Measurements from ENCODE around the gene ADCK1. TPM values are rescaled to one million over a fixed set of nuclear protein-coding genes. Genes with fewer than 3 reads are reported as not detected.

The ADCK1 gene
- total RNA-seq, 3 donors from 2014 or later: 7.7 to 10.9 (median 9.3) TPM

- H3K36me3 Mint-ChIP-seq (ENCODE audit: insufficient read depth): no peaks in the 10 kb centered on the region
- H3K9me3 Mint-ChIP-seq: no peaks in the 10 kb centered on the region
- H3K27me3 Mint-ChIP-seq (ENCODE audit: low read depth): peaks cover 31% of the 10 kb centered on the region
- no peaks in the 10 kb centered on the region for H3K4me1 Mint-ChIP-seq (ENCODE audit: low read depth)
- DNase-seq (no peak), ATAC-seq (no peak)
- H3K4me3 Mint-ChIP-seq: no peak overlapping the region
Measured at GRCh38 chr14:77979666-77980351, 179.9 kb downstream of the ADCK1 start.

DNA sequence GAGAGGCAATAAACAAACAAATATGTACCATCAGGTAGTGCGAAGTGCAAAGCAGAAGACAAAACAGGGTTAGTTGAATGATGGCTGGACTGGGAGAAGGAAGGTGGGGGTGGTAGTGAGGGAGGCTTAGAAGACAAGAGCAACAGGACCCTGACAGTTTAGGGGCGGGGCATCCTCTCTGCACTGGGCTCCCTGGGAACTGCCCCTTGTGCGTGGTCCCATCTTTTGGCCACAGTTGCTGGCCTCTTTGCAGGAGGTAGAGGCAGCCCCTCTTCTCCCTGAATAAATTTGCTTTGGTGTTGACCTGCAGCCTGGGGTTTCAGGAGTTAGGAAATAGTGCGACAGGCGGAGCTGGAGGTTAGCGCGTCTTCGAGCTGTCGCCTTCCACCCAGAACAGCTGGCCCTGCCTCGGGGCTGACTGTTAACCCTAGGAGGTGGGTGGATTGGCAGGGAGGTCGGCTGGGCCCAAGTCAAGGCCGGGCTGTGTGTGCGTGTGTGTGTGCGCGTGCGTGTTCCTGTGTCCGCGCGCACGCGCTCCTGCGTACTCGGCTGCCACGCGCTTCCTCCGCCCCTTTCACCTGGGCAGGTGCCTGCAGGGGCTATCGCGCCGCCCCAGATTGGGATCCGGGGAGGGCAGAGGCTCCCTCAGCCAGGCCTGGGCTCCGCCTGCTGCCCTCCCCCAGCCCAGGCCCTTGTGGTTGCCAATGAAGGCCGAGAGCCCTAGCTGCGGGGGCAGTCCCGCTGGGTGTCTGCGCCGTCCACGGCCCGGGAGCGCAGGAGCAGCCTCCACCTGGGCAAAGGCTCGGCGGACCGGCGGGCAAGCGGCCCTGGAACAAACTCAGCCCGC lies 180.8 kb downstream of the ADCK1 start:
- no peak for DNase-seq

More for the DNA sequence above, 180.8 kb downstream of the ADCK1 start:
- ATAC-seq: no peak
- Mint-ChIP-seq H3K4me1 (ENCODE audit: low read depth) (no peaks in the 10 kb centered on the region), H3K27me3 (ENCODE audit: low read depth) (peaks cover 34% of the 10 kb centered on the region), H3K4me3 (no peak overlapping the region), H3K36me3 (ENCODE audit: insufficient read depth) (no peaks in the 10 kb centered on the region), H3K9me3 (no peaks in the 10 kb centered on the region)

Other genes with a start within 250 kb of the ADCK1 start
- 10 to 100 TPM; 18.1 to 23.7 (median 23.2) TPM for gene SPTLC2, start 183.5 kb upstream of the ADCK1 start, total RNA-seq
- 10 to 100 TPM; 17.8 to 24.3 (median 19.6) TPM for gene ALKBH1, start 92.1 kb upstream of the ADCK1 start, total RNA-seq
- 100 to 1,000 TPM; 218 to 268 (median 220) TPM for gene SLIRP, start 92.0 kb upstream of the ADCK1 start, total RNA-seq
- gene SNW1, start 39.0 kb upstream of the ADCK1 start, total RNA-seq: 100 to 1,000 TPM; 119 to 133 (median 122) TPM

Data from activated T-cell treated with anti-CD3 and anti-CD28 coated beads, Interleukin-2, amount 50 U/mL, for 4 hours (primary cell).